HEK293 (cell line): ENCODE results near the gene ZBTB20.

Experiments
- CTCF ChIP-seq: fragments of 450-650 bp; formaldehyde crosslinking; IDR thresholded peaks from 2 replicates; pipeline ENCODE4 v1.5.1; 2016; ENCODE audit warnings: missing biosample characterization, missing genetic modification characterization
- KLF16 ChIP-seq: fragments of 450-650 bp; formaldehyde crosslinking; IDR thresholded peaks from 2 replicates; pipeline ENCODE4 v1.5.1; 2017; ENCODE audit warnings: missing biosample characterization, missing genetic modification characterization
- PRDM10 ChIP-seq: fragments of 450-650 bp; formaldehyde crosslinking; IDR thresholded peaks from 2 replicates; pipeline ENCODE4 v1.5.1; 2016; ENCODE audit warnings: missing biosample characterization, missing genetic modification characterization
- REST ChIP-seq: fragments of 450-650 bp; formaldehyde crosslinking; IDR thresholded peaks from 2 replicates; pipeline ENCODE4 v1.5.1; 2016; ENCODE audit warnings: missing biosample characterization, missing genetic modification characterization
- YY1 ChIP-seq: fragments of 450-650 bp; formaldehyde crosslinking; IDR thresholded peaks from 2 replicates; pipeline ENCODE4 v1.5.1; 2018; ENCODE audit warnings: missing biosample characterization, missing genetic modification characterization
- ZBTB6 ChIP-seq: fragments of 450-650 bp; formaldehyde crosslinking; IDR thresholded peaks from 2 replicates; pipeline ENCODE4 v1.5.1; 2017; ENCODE audit warnings: missing biosample characterization, missing genetic modification characterization
- ZNF239 ChIP-seq: fragments of 450-650 bp; formaldehyde crosslinking; IDR thresholded peaks from 2 replicates; pipeline ENCODE4 v1.5.1; 2016; ENCODE audit warnings: missing biosample characterization, missing genetic modification characterization
- TF ChIP-seq, protein P1 (sequence below): fragments of 450-650 bp; formaldehyde crosslinking; IDR thresholded peaks from 2 replicates; pipeline ENCODE4 v1.5.1; 2016; ENCODE audit warnings: missing biosample characterization, missing genetic modification characterization
- TF ChIP-seq, protein P2 (sequence below): fragments of 450-650 bp; formaldehyde crosslinking; IDR thresholded peaks from 2 replicates; pipeline ENCODE4 v1.5.1; 2016; ENCODE audit warnings: missing biosample characterization, missing genetic modification characterization

- TF ChIP-seq CTCF (no peak), YY1 (tag by site-specific recombination) (no peak), REST (tag by site-specific recombination) (no peak), ZNF239 (tag by site-specific recombination) (no peak), PRDM10 (tag by site-specific recombination) (no peak), KLF16 (tag by site-specific recombination) (no peak), ZBTB6 (tag by site-specific recombination) (no peak)
- TF ChIP-seq, protein P1, sequence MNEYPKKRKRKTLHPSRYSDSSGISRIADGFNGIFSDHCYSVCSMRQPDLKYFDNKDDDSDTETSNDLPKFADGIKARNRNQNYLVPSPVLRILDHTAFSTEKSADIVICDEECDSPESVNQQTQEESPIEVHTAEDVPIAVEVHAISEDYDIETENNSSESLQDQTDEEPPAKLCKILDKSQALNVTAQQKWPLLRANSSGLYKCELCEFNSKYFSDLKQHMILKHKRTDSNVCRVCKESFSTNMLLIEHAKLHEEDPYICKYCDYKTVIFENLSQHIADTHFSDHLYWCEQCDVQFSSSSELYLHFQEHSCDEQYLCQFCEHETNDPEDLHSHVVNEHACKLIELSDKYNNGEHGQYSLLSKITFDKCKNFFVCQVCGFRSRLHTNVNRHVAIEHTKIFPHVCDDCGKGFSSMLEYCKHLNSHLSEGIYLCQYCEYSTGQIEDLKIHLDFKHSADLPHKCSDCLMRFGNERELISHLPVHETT = no peak
- TF ChIP-seq, protein P2, sequence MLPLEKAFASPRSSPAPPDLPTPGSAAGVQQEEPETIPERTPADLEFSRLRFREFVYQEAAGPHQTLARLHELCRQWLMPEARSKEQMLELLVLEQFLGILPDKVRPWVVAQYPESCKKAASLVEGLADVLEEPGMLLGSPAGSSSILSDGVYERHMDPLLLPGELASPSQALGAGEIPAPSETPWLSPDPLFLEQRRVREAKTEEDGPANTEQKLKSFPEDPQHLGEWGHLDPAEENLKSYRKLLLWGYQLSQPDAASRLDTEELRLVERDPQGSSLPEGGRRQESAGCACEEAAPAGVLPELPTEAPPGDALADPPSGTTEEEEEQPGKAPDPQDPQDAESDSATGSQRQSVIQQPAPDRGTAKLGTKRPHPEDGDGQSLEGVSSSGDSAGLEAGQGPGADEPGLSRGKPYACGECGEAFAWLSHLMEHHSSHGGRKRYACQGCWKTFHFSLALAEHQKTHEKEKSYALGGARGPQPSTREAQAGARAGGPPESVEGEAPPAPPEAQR (tag by site-specific recombination) = no peak
Measured at GRCh38 chr3:114775395-114775794, 371.7 kb downstream of the ZBTB20 start.
